GM12878 (cell line): ENCODE measurements around the gene CAMKK1. TPM values are rescaled to one million over a fixed set of nuclear protein-coding genes. Genes with fewer than 3 reads are reported as not detected.

Source experiments
- ATAC-seq: fragments of 200-7000 bp; cut with Tn5 transposase; 3 replicates; pipeline ENCODE4 v1.9.1; 2020; ENCODE audit warnings: mild to moderate bottlenecking, moderate library complexity
- BruUV-seq: library from RNA; stranded (reverse); fragments of 400-500 nt; replicated peaks from 2 replicates; lab custom pipeline; 2021; lab: Mats Ljungman, UMichigan
- CTCF ChIA-PET: fragments of 300-600 bp; sonication (Branson Sonifier 250); formaldehyde crosslinking; extraction: SDS; loops from one replicate; lab custom pipeline; 2021; ENCODE audit warnings: inconsistent platforms; lab: Yijun Ruan, JAX
- POLR2A ChIA-PET: fragments of 350-600 bp; formaldehyde crosslinking; extraction: SDS; loops from one replicate; lab custom pipeline; 2021; ENCODE audit warnings: inconsistent platforms; lab: Charles Lee
- RAD21 ChIA-PET: fragments of 300-600 bp; sonication (Branson Sonifier 250); formaldehyde crosslinking; loops from one replicate; lab custom pipeline; 2023; ENCODE audit warnings: antibody characterized with exemption; ENCODE audit not compliant: unreplicated experiment; lab: Charles Lee
- SMC1A ChIA-PET: fragments of 300-600 bp; sonication (Branson Sonifier 250); formaldehyde crosslinking; loops from one replicate; lab custom pipeline; 2023; ENCODE audit not compliant: unreplicated experiment, uncharacterized antibody; lab: Charles Lee
- DNase-seq: peaks from one replicate; pipeline ENCODE4 v3.0.0-alpha.2; 2011; ENCODE audit warnings: low read depth, low spot score
- FAIRE-seq: peaks from 3 replicates; lab custom pipeline; 2011; peaks lifted over from hg19 to GRCh38; lab: Jason Lieb, UNC
- H2AFZ ChIP-seq: 2 replicates; pipeline ENCODE4 v1.6.0; 2011; ENCODE audit warnings: low read depth, low read length, control low read depth; ENCODE audit not compliant: control insufficient read depth
- H3K27ac ChIP-seq: 2 replicates; pipeline ENCODE4 v1.5.1; 2011; ENCODE audit warnings: control low read depth; ENCODE audit not compliant: control insufficient read depth, insufficient read depth
- H3K27me3 ChIP-seq, 2 experiments: replicated peaks in 1 of 2; 2 replicates each; pipeline versions ENCODE4 v1.6.0 to v1.6.1; 2011; ENCODE audit warnings: low read length in 1 of 2; ENCODE audit not compliant: control insufficient read depth in 2 of 2, insufficient read depth in 2 of 2
- H3K36me3 ChIP-seq, 2 experiments: 2 replicates each; pipeline ENCODE4 v1.5.1; 2011; ENCODE audit warnings: low read length in 1 of 2; ENCODE audit not compliant: control insufficient read depth in 2 of 2, insufficient read depth in 2 of 2
- H3K4me1 ChIP-seq: 2 replicates; pipeline ENCODE4 v1.6.1; 2011; ENCODE audit warnings: mild to moderate bottlenecking, low read length, moderate library complexity, mixed read lengths; ENCODE audit not compliant: control insufficient read depth, insufficient read depth
- H3K4me2 ChIP-seq: 2 replicates; pipeline ENCODE4 v1.6.0; 2011; ENCODE audit warnings: control low read depth; ENCODE audit not compliant: control insufficient read depth, insufficient read depth
- H3K4me3 ChIP-seq: fragments of 200-600 bp; sonication (generic); 2 replicates; pipeline ENCODE4 v1.5.1; 2016
- H3K79me2 ChIP-seq: 2 replicates; pipeline ENCODE4 v1.6.0; 2011; ENCODE audit warnings: low read length; ENCODE audit not compliant: control insufficient read depth, insufficient read depth
- H3K9ac ChIP-seq: 2 replicates; pipeline ENCODE4 v1.8.0; 2011; ENCODE audit warnings: low read length, control low read depth, mixed read lengths; ENCODE audit not compliant: control insufficient read depth, insufficient read depth
- H3K9me3 ChIP-seq: replicated peaks from 3 replicates; pipeline ENCODE4 v1.5.1; 2011; ENCODE audit warnings: mild to moderate bottlenecking, low read length; ENCODE audit not compliant: control insufficient read depth, insufficient read depth
- H4K20me1 ChIP-seq: 2 replicates; pipeline ENCODE4 v1.6.0; 2011; ENCODE audit not compliant: control insufficient read depth, insufficient read depth
- BHLHE40 ChIP-seq, 2 experiments: fragments of 450-650 bp in 1 of 2; IDR thresholded peaks; 2 replicates each; pipeline ENCODE4 v1.6.1; 2011 to 2017; ENCODE audit warnings: low read depth in 2 of 2, borderline replicate concordance in 1 of 2, improper control_type of control experiment in 1 of 2, low read length in 1 of 2, mild to moderate bottlenecking in 1 of 2
- CBX5 ChIP-seq: sonication (generic); IDR thresholded peaks from 2 replicates; pipeline ENCODE4 v1.6.1; 2016; ENCODE audit warnings: low read depth, moderate library complexity, mild to moderate bottlenecking, inconsistent platforms
- IRF3 ChIP-seq: fragments of 450-650 bp; IDR thresholded peaks from 2 replicates; pipeline ENCODE4 v1.6.1; 2014; ENCODE audit warnings: mild to moderate bottlenecking
- JUNB ChIP-seq: IDR thresholded peaks from 2 replicates; pipeline ENCODE4 v1.6.1; 2016; ENCODE audit warnings: antibody characterized with exemption, mild to moderate bottlenecking
- MEF2B ChIP-seq: fragments of 450-650 bp; IDR thresholded peaks from 2 replicates; pipeline ENCODE4 v1.6.1; 2018; ENCODE audit warnings: mild to moderate bottlenecking, moderate library complexity; ENCODE audit not compliant: partially characterized antibody, poor library complexity, severe bottlenecking
- MLLT1 ChIP-seq: fragments of 450-650 bp; IDR thresholded peaks from 2 replicates; pipeline ENCODE4 v1.6.1; 2016; ENCODE audit warnings: mild to moderate bottlenecking
- NBN ChIP-seq: fragments of 450-650 bp; IDR thresholded peaks from 2 replicates; pipeline ENCODE4 v1.6.1; 2016
- RAD51 ChIP-seq: fragments of 450-650 bp; IDR thresholded peaks from 2 replicates; pipeline ENCODE4 v1.6.1; 2016; ENCODE audit warnings: moderate library complexity, mild to moderate bottlenecking, inconsistent platforms
- SMAD1 ChIP-seq: fragments of 450-650 bp; IDR thresholded peaks from 2 replicates; pipeline ENCODE4 v1.6.1; 2018; ENCODE audit warnings: mild to moderate bottlenecking, low read depth; ENCODE audit not compliant: partially characterized antibody
- SREBF1 ChIP-seq: IDR thresholded peaks from 2 replicates; pipeline ENCODE4 v1.6.1; 2012; ENCODE audit warnings: mild to moderate bottlenecking, low read length
- STAT3 ChIP-seq: IDR thresholded peaks from 2 replicates; pipeline ENCODE4 v1.6.1; 2011; ENCODE audit warnings: low read depth, low read length, improper control_type of control experiment
- YBX1 ChIP-seq: fragments of 450-650 bp; IDR thresholded peaks from 2 replicates; pipeline ENCODE4 v1.6.1; 2016; ENCODE audit warnings: antibody characterized with exemption
- WGBS: methylation state at CpG from one replicate; pipeline ENCODE4 v1.1.6; 2016; ENCODE audit warnings: low lambda C conversion rate; ENCODE audit not compliant: insufficient replicate concordance, insufficient coverage; ENCODE audit errors: missing lambda C conversion rate; 5-methylcytosine and 5-hydroxymethylcytosine counted together
- in situ Hi-C: fragments of 300-500 bp; cut with MboI; formaldehyde crosslinking; loops from 9 replicates; pipeline ENCODE4 v1.14.3; 2018; ENCODE audit warnings: mixed read lengths
- intact Hi-C: fragments of 100-400 bp; cut with micrococcal nuclease; formaldehyde crosslinking; loops from one replicate; pipeline ENCODE4 v1.14.2; 2022; ENCODE audit not compliant: unreplicated experiment
- polyA plus RNA-seq, 11 experiments: library from polyadenylated mRNA; depleted of rRNA in 4 of 11; unstranded in 6 of 11; stranded (reverse) in 5 of 11; fragments of >200 nt; fragmentation: Nextera tagmentation in 4 of 11; fragmentation: Illumina TruSeq in 1 of 11; extraction: Ambion mirVana in 4 of 11; extraction: Trizol in 1 of 11; gene quantifications; 1 replicate in 1 of 11; 2 replicates in 10 of 11; pipeline versions ENCODE4 v1.2.1 to v1.2.3, GENCODE V29; 2011 to 2016; ENCODE audit warnings: inconsistent platforms in 2 of 11, missing spikeins in 2 of 11, low read depth in 1 of 11
- total RNA-seq, 4 experiments: library from RNA; depleted of rRNA in 3 of 4; stranded (reverse); fragments of >200 nt in 3 of 4; fragmentation: Illumina TruSeq in 1 of 4; extraction: Trizol in 1 of 4; gene quantifications; 2 replicates each; pipeline versions ENCODE4 v1.2.1 to v1.2.3, GENCODE V29; 2013 to 2021

Gene CAMKK1
- total and polyA plus RNA-seq, 10 of the 15 experiments (the other 5 are each of a cell fraction or from before 2014, with no cell fraction given) = 0.06 to 0.84 (median 0.37) TPM

- no peak for TF ChIP-seq STAT3
- TF ChIP-seq MLLT1 = no peak
- TF ChIP-seq CBX5 = no peak
These were observed 25.2 kb downstream of the CAMKK1 start (continued) for GRCh38 chr17:3867606-3868005.

GRCh38 chr17:3867106-3867505, 25.7 kb downstream of the CAMKK1 start:
- Histone ChIP-seq H3K4me2 (no peak overlapping the region), H2AFZ (no peak overlapping the region), H3K9me3 (no peaks in the 10 kb centered on the region), H3K79me2 (no peaks in the 10 kb centered on the region), H3K4me1 (peaks cover 5% of the 10 kb centered on the region; the same call in 1 of the 2 replicates), H3K9ac (no peak overlapping the region), H3K36me3 (no peaks in the 10 kb centered on the region), H3K4me3 (no peak overlapping the region), H4K20me1 (no peaks in the 10 kb centered on the region), H3K27me3 (no peaks in the 10 kb centered on the region)
- DNase-seq (no peak), FAIRE-seq (no peak)
- in situ Hi-C loops = loop anchor here (5.0 kb wide), 1 partner anchor 140 kb away; no protein-coding TSS in a partner anchor
- SMC1A ChIA-PET = no interaction called here
- WGBS = 51% methylated on average over 17 of the region's 17 CpGs
- RAD21 ChIA-PET = no interaction called here
- TF ChIP-seq RAD51 (no peak), YBX1 (no peak), SMAD1 (no peak), SREBF1 (no peak), NBN (no peak), MEF2B (no peak), JUNB (no peak), BHLHE40 (IDR thresholded peaks at IDR 0.05; ENCODE audit: borderline replicate concordance in 1 of 2, low read depth in 2 of 2, low read length in 1 of 2) (peak in 1 of 2 experiments; percentile 24; a peak in 1 of 4 replicates), IRF3 (no peak)
- TF ChIP-seq, all 136 proteins: peak for 1
- POLR2A ChIA-PET = no interaction called here
- CTCF ChIA-PET = interaction anchor here (4.7 kb wide), 1 partner anchor 47 kb away, joined by 29 read pairs; no protein-coding TSS in a partner anchor
- no peak overlapping the region for H3K27ac ChIP-seq
- intact Hi-C loops = no loop called here
- no peak for ATAC-seq
- BruUV-seq = no TSS peak
